A549 (cell line): ENCODE measurements around the gene MED16. TPM values are rescaled to one million over a fixed set of nuclear protein-coding genes. Genes with fewer than 3 reads are reported as not detected.

Experiments used
- ATAC-seq, 2 experiments: fragments of 200-7000 bp in 1 of 2; fragments of >200 bp in 1 of 2; cut with Nextera tagmentation in 1 of 2; cut with Tn5 transposase in 1 of 2; 3 replicates each; pipeline versions ENCODE4 v1.8.0 to v1.9.1; 2018 to 2020; ENCODE audit warnings: mild to moderate bottlenecking in 1 of 2, moderate library complexity in 1 of 2
- CTCF ChIA-PET: fragments of 300-600 bp; sonication (Branson Sonifier 250); formaldehyde crosslinking; extraction: SDS; loops from one replicate; lab custom pipeline; 2021; ENCODE audit warnings: antibody characterized with exemption, inconsistent platforms; lab: Yijun Ruan, JAX
- POLR2A ChIA-PET: fragments of 350-600 bp; formaldehyde crosslinking; extraction: SDS; loops from one replicate; lab custom pipeline; 2021; ENCODE audit warnings: antibody characterized with exemption, inconsistent platforms; lab: Yijun Ruan, JAX
- DNase-seq, 2 experiments: peaks; one replicate each; pipeline versions ENCODE4 v3.0.0 to v3.0.0-alpha.2; 2011 to 2016; ENCODE audit warnings: low read depth in 1 of 2, low spot score in 1 of 2
- FAIRE-seq: peaks from 2 replicates; lab custom pipeline; 2011; peaks lifted over from hg19 to GRCh38; lab: Jason Lieb, UNC
- H3K27ac ChIP-seq, 2 experiments: fragments of >200 bp; sonication (Bioruptor Twin); formaldehyde crosslinking; 3 replicates each; pipeline ENCODE4 v1.5.1; 2016 to 2017
- H3K4me1 ChIP-seq: fragments of >200 bp; sonication (Bioruptor Twin); formaldehyde crosslinking; 3 replicates; pipeline ENCODE4 v1.6.1; 2016
- H3K4me2 ChIP-seq: fragments of >200 bp; sonication (Bioruptor Twin); formaldehyde crosslinking; 3 replicates; pipeline ENCODE4 v1.6.1; 2016
- H3K4me3 ChIP-seq: fragments of >200 bp; sonication (Bioruptor Twin); formaldehyde crosslinking; 3 replicates; pipeline ENCODE4 v1.5.1; 2016
- H3K9me3 ChIP-seq: fragments of >200 bp; sonication (Bioruptor Twin); formaldehyde crosslinking; 3 replicates; pipeline ENCODE4 v1.6.1; 2016
- BCL3 ChIP-seq: fragments of >200 bp; sonication (Bioruptor Twin); formaldehyde crosslinking; IDR thresholded peaks from 3 replicates; pipeline ENCODE4 v1.6.1; 2016
- CHD4 ChIP-seq: fragments of 200-600 bp; sonication (generic); IDR thresholded peaks from 2 replicates; pipeline ENCODE4 v1.6.1; 2016; ENCODE audit warnings: antibody characterized with exemption, mild to moderate bottlenecking, borderline replicate concordance
- ESRRA ChIP-seq: fragments of 150-350 bp; IDR thresholded peaks from 2 replicates; pipeline ENCODE4 v1.6.1; 2014; ENCODE audit warnings: mild to moderate bottlenecking, low read length, borderline replicate concordance
- FOSL2 ChIP-seq, 2 experiments: fragments of 450-650 bp in 1 of 2; fragments of >200 bp in 1 of 2; sonication (Bioruptor Twin) in 1 of 2; formaldehyde crosslinking; IDR thresholded peaks; 2 replicates each; pipeline versions ENCODE4 v1.5.0 to v1.6.1; 2016 to 2020; ENCODE audit warnings: mild to moderate bottlenecking in 1 of 2, moderate library complexity in 1 of 2
- FOXS1 ChIP-seq: fragments of 250-450 bp; sonication (Bioruptor Pico); IDR thresholded peaks from 2 replicates; pipeline ENCODE4 v1.5.0; 2020; ENCODE audit warnings: mild to moderate bottlenecking, moderate library complexity
- HDAC2 ChIP-seq: fragments of 200-600 bp; sonication (generic); IDR thresholded peaks from 2 replicates; pipeline ENCODE4 v1.6.1; 2016
- HOXA7 ChIP-seq: fragments of 250-450 bp; sonication (Bioruptor Pico); IDR thresholded peaks from 2 replicates; pipeline ENCODE4 v1.5.0; 2020; ENCODE audit warnings: mild to moderate bottlenecking, moderate library complexity
- JUN ChIP-seq, 2 experiments: fragments of >200 bp; sonication (Bioruptor Twin); formaldehyde crosslinking; IDR thresholded peaks; 2 replicates in 1 of 2; 3 replicates in 1 of 2; pipeline ENCODE4 v1.6.1; 2016 to 2017
- JUNB ChIP-seq: fragments of >200 bp; sonication (Bioruptor Twin); formaldehyde crosslinking; IDR thresholded peaks from 2 replicates; pipeline ENCODE4 v1.6.1; 2016
- MAZ ChIP-seq: fragments of 150-350 bp; IDR thresholded peaks from 2 replicates; pipeline ENCODE4 v1.6.1; 2014; ENCODE audit warnings: antibody characterized with exemption, low read depth, low read length, borderline replicate concordance
- MYC ChIP-seq: IDR thresholded peaks from 2 replicates; pipeline ENCODE4 v1.6.1; 2012; ENCODE audit warnings: mild to moderate bottlenecking, inconsistent platforms, low read length, improper control_type of control experiment, borderline replicate concordance
- NFE2L2 ChIP-seq: fragments of 150-350 bp; conservative IDR thresholded peaks from 2 replicates; pipeline ENCODE4 v1.6.1; 2014; ENCODE audit warnings: low read length
- PHF8 ChIP-seq: fragments of 200-600 bp; sonication (generic); IDR thresholded peaks from 2 replicates; pipeline ENCODE4 v1.6.1; 2016; ENCODE audit warnings: low read depth, mild to moderate bottlenecking, antibody characterized with exemption, moderate library complexity, borderline replicate concordance
- POLR2A ChIP-seq: IDR thresholded peaks from 2 replicates; pipeline ENCODE4 v1.6.1; 2012; ENCODE audit warnings: mild to moderate bottlenecking, low read length
- POLR2AphosphoS2 ChIP-seq: conservative IDR thresholded peaks from 2 replicates; pipeline ENCODE4 v1.6.1; 2012; ENCODE audit warnings: low read length, improper control_type of control experiment, inconsistent platforms
- RAD21 ChIP-seq, 2 experiments: fragments of >200 bp in 1 of 2; sonication (Bioruptor Twin) in 1 of 2; formaldehyde crosslinking in 1 of 2; IDR thresholded peaks in 1 of 2; conservative IDR thresholded peaks in 1 of 2; 2 replicates in 1 of 2; 3 replicates in 1 of 2; pipeline ENCODE4 v1.6.1; 2012 to 2018; ENCODE audit warnings: inconsistent platforms in 1 of 2
- RCOR1 ChIP-seq: fragments of 150-350 bp; IDR thresholded peaks from 2 replicates; pipeline ENCODE4 v1.6.1; 2014; ENCODE audit warnings: antibody characterized with exemption, low read length, low read depth
- RFX5 ChIP-seq: fragments of 450-650 bp; IDR thresholded peaks from 2 replicates; pipeline ENCODE4 v1.7.1; 2014; ENCODE audit warnings: antibody characterized with exemption, mild to moderate bottlenecking, moderate library complexity
- RNF2 ChIP-seq: fragments of 200-600 bp; sonication (generic); IDR thresholded peaks from 2 replicates; pipeline ENCODE4 v1.6.1; 2016; ENCODE audit warnings: low read depth, mild to moderate bottlenecking, antibody characterized with exemption, moderate library complexity, borderline replicate concordance
- TFCP2L1 ChIP-seq: fragments of 250-450 bp; sonication (Bioruptor Pico); IDR thresholded peaks from 2 replicates; pipeline ENCODE4 v1.5.0; 2021; ENCODE audit warnings: mild to moderate bottlenecking
- ZC3H11A ChIP-seq: fragments of 450-650 bp; IDR thresholded peaks from 2 replicates; pipeline ENCODE4 v1.6.1; 2014; ENCODE audit warnings: antibody characterized with exemption, mild to moderate bottlenecking
- WGBS: methylation state at CpG from one replicate; pipeline ENCODE4 v1.1.6; 2017; ENCODE audit errors: missing lambda C conversion rate; 5-methylcytosine and 5-hydroxymethylcytosine counted together
- polyA plus RNA-seq, 4 experiments: library from polyadenylated mRNA; depleted of rRNA in 3 of 4; stranded (reverse); fragments of >200 nt; fragmentation: RNase III in 1 of 4; extraction: RNeasy Plus Mini Kit Qiagen cat#74134 plus additional on column Dnase treatment in 1 of 4; gene quantifications; 2 replicates in 3 of 4; 3 replicates in 1 of 4; pipeline ENCODE4 v1.2.3, GENCODE V29; 2011 to 2017

Gene MED16
- polyA plus RNA-seq, 2 of the 4 experiments (the other 2 are of a cell fraction): 8.0 to 12.7 TPM

GRCh38 chr19:913080-913748 is 20.2 kb upstream of the MED16 start, which contains the start of gene R3HDM4:
TSS of gene R3HDM4 (minus strand) at chr19:913219. CDS start at chr19:913157, 62 bp downstream.
- Histone ChIP-seq H3K4me2 (peak within 1 kb of the TSS; percentile 78), H3K4me3 (peak within 1 kb of the TSS; percentile 70), H3K9me3 (no peaks in the 10 kb centered on the region), H3K4me1 (peaks cover 26% of the 10 kb centered on the region), H3K27ac (peak within 1 kb of the TSS; percentile 98 to 100)
- FAIRE-seq (no peak), ATAC-seq (peak; percentile 68 to 80), DNase-seq (peak; percentile 54 to 61)
- WGBS: 21% methylated on average over 13 of the region's 76 CpGs
- CTCF ChIA-PET: no interaction called here
- POLR2A ChIA-PET: no interaction called here
- TF ChIP-seq JUN (IDR thresholded peaks at IDR 0.05) (peak; percentile 30 to 81; a peak in 3 of 5 replicates), BCL3 (peak; percentile 57; the same call in 1 of the 3 replicates), TFCP2L1 (CRISPR knock-in tag) (no peak), POLR2A (peak; percentile 38; the same call in 1 of the 2 replicates)

DNA sequence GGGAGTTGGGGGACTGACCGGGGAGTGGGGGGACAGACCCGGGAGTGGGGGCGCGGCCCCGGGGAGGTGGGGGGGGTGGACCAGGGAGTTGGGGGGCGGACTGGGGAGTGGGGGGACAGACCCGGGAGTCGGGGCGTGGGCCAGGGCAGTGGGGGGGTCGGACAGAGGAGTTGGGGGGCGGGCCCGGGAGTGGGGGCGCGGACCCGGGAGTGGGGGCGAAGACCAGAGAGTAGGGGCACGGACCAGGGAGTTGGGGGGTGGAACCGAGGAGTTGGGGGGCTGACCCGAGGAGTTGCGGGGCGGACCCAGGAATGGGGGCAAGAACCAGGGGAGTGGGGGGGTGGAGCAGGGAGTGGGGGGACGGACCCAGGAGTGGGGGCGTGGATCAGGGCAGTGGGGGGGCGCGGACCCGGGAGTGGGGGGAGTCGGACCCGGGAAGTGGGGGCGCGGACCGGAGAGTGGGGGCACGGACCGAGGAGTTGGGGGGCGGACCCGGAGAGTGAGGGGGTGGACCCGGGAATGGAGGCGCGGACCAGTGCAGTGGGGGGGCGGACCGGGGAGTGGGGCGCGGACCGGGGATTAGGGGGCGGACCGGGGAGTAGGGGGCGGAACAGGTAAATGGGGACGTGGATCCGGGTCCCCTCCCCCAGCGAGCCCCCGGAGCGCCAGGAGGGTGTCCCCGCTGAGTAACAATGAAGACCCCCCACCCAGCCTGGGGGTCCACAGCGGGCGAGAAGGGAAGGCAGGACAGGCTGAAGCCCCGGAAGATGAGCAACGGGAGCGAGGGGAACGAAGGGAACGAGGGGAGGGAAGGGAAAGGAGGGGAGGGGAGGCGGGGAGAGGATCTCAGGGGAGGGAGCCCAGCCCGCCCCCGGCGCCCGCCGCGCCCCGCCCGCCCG is 19.4 kb upstream of the MED16 start:
- POLR2A ChIA-PET: no interaction called here
- ATAC-seq: peak; percentile 14 to 61; a peak in 5 of 6 replicates
- WGBS: 0% methylated on average over 2 of the region's 69 CpGs
- H3K4me1 ChIP-seq: peaks cover 21% of the 10 kb centered on the region
- no peak for DNase-seq
- CTCF ChIA-PET: no interaction called here
- TF ChIP-seq ESRRA (no peak), PHF8 (0 out of 2 replicates have a peak, but pooled peaks have one; percentile 2)
- peak overlapping the region; percentile 98 to 100 for H3K27ac ChIP-seq
- H3K9me3 ChIP-seq: no peaks in the 10 kb centered on the region
- no peak for FAIRE-seq
- H3K4me3 ChIP-seq: peak overlapping the region; percentile 70
- peak overlapping the region; percentile 78 for H3K4me2 ChIP-seq

DNA sequence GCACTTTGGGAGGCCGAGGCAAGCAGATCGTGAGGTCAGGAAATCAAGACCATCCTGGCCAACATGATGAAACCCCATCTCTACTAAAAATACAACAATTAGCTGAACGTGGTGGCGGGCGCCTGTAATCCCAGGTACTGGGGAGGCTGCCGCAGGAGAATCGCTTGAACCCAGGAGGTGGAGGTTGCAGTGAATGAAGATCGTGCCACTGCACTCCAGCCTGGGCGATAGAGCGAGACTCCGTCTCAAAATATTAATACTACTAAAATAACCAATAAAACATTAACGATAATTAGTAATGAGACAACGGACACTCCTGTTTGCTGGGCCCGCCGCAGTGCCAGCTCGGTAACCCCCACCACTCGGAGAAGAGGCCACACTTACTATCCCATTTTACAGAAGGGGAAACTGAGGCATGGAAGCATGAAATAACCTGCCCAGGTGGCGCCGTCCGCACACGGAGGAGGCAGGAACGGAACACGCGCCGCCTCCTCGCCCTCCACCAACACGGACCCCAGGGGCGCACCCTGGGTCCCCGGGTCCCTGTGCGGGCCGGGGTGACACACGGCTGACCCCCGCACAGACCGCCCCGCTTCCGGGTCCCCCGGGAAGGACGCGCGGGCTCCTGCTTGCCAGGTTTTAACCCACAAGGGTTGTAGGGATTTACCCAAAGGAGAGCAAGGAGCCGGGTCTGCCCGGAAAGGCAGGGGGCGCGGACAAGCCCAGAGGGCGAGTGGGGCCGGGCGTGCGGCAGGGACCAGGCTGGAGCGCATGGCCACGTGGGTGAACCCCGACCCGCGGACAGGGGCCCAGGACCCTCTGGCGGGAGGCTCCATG is 18.4 kb upstream of the MED16 start:
- Histone ChIP-seq H3K4me2 (peak overlapping the region; percentile 78), H3K4me1 (peaks cover 17% of the 10 kb centered on the region), H3K27ac (peak overlapping the region in 1 of 2 experiments; percentile 100; a peak in 4 of 6 replicates), H3K4me3 (peak overlapping the region; percentile 70; the same call in 2 of the 3 replicates), H3K9me3 (no peaks in the 10 kb centered on the region)
- POLR2A ChIA-PET: no interaction called here
- WGBS: 89% methylated on average over 46 of the region's 54 CpGs
- TF ChIP-seq RAD21 (conservative IDR thresholded peaks at IDR 0.05 in 1 of 2, IDR thresholded peaks at IDR 0.05 in 1 of 2) (no peak), CHD4 (peak; percentile 80; the same call in 1 of the 2 replicates)
- CTCF ChIA-PET: no interaction called here
- DNase-seq (no peak), FAIRE-seq (no peak), ATAC-seq (no peak)

- no peak overlapping the region for H3K4me3 ChIP-seq
- H3K4me1 ChIP-seq: peaks cover 17% of the 10 kb centered on the region
- ChIA-PET CTCF (no interaction called here), POLR2A (interaction anchor here (0.5 kb wide), 1 partner anchor 49 kb away, joined by 3 read pairs; no protein-coding TSS in a partner anchor)
- 92% methylated on average over 3 of the region's 14 CpGs for WGBS
- ATAC-seq (no peak), FAIRE-seq (no peak), DNase-seq (no peak)
- TF ChIP-seq RCOR1 (no peak), MYC (no peak), HDAC2 (no peak), RFX5 (no peak), FOXS1 (CRISPR knock-in tag) (no peak), ZC3H11A (no peak), FOSL2 (IDR thresholded peaks at IDR 0.05) (no peak), FOSL2 (CRISPR knock-in tag; IDR thresholded peaks at IDR 0.05) (no peak), MAZ (no peak), NFE2L2 (no peak), TFCP2L1 (CRISPR knock-in tag) (no peak), BCL3 (no peak), RNF2 (no peak), HOXA7 (CRISPR knock-in tag) (no peak), POLR2AphosphoS2 (no peak), JUNB (no peak)
- no peak overlapping the region for H3K4me2 ChIP-seq
- no peaks in the 10 kb centered on the region for H3K9me3 ChIP-seq
- H3K27ac ChIP-seq: peak overlapping the region in 1 of 2 experiments; percentile 39; a peak in 2 of 6 replicates
Measured at GRCh38 chr19:907183-907853, 14.3 kb upstream of the MED16 start.
